Panc1 (cell line): ENCODE results near the gene CYP24A1. TPM values are rescaled to one million over a fixed set of nuclear protein-coding genes. Genes with fewer than 3 reads are reported as not detected.

Experiments
- ATAC-seq: fragments of 200-7000 bp; cut with Tn5 transposase; 2 replicates; pipeline ENCODE4 v1.9.1; 2020; ENCODE audit warnings: mild to moderate bottlenecking, moderate library complexity
- BruUV-seq: library from RNA; stranded (reverse); fragments of 400-500 nt; replicated peaks from 2 replicates; lab custom pipeline; 2021; lab: Mats Ljungman, UMichigan
- CTCF ChIA-PET: fragments of 300-600 bp; sonication (Branson Sonifier 250); formaldehyde crosslinking; loops from one replicate; lab custom pipeline; 2022; ENCODE audit warnings: antibody characterized with exemption; lab: Charles Lee
- POLR2A ChIA-PET: fragments of 300-600 bp; sonication (Branson Sonifier 250); formaldehyde crosslinking; loops from one replicate; lab custom pipeline; 2022; ENCODE audit warnings: antibody characterized with exemption; lab: Charles Lee
- DNase-seq: peaks from one replicate; pipeline ENCODE4 v3.0.0-alpha.2; 2010; ENCODE audit warnings: low read depth, low spot score
- H3K27ac ChIP-seq: 2 replicates; pipeline ENCODE4 v1.5.1; 2011; ENCODE audit warnings: mild to moderate bottlenecking, low read length, inconsistent platforms
- H3K27me3 ChIP-seq: fragments of 200-500 bp; sonication (Bioruptor generic); 2 replicates; pipeline ENCODE4 v1.6.0; 2014; ENCODE audit warnings: low read length, inconsistent platforms; ENCODE audit not compliant: control insufficient read depth, insufficient read depth
- H3K36me3 ChIP-seq: fragments of 200-500 bp; sonication (Bioruptor generic); 2 replicates; pipeline ENCODE4 v1.5.1; 2014; ENCODE audit warnings: inconsistent platforms, mild to moderate bottlenecking, low read length, moderate library complexity; ENCODE audit not compliant: control insufficient read depth, insufficient read depth
- H3K4me1 ChIP-seq: 2 replicates; pipeline ENCODE4 v1.5.1; 2011; ENCODE audit warnings: inconsistent platforms, mild to moderate bottlenecking, low read length, moderate library complexity; ENCODE audit not compliant: control insufficient read depth, insufficient read depth
- H3K4me3 ChIP-seq, 2 experiments: 2 replicates each; pipeline ENCODE4 v1.5.1; 2011 to 2012; ENCODE audit warnings: low read depth in 2 of 2, low read length in 2 of 2, mild to moderate bottlenecking in 2 of 2, inconsistent platforms in 1 of 2, moderate library complexity in 1 of 2
- H3K9me3 ChIP-seq: fragments of 200-500 bp; sonication (Bioruptor generic); 2 replicates; pipeline ENCODE4 v1.5.1; 2014; ENCODE audit warnings: low read depth, mild to moderate bottlenecking, inconsistent platforms, low read length, moderate library complexity; ENCODE audit not compliant: control insufficient read depth, insufficient read depth
- POLR2AphosphoS5 ChIP-seq: IDR thresholded peaks from 2 replicates; pipeline ENCODE4 v1.6.1; 2012; ENCODE audit warnings: mild to moderate bottlenecking, low read depth, low read length, moderate library complexity
- SIN3A ChIP-seq: IDR thresholded peaks from 2 replicates; pipeline ENCODE4 v1.6.1; 2012; ENCODE audit warnings: low read depth, mild to moderate bottlenecking, low read length, moderate library complexity, borderline replicate concordance; ENCODE audit not compliant: insufficient read depth
- TCF7L2 ChIP-seq: IDR thresholded peaks from 2 replicates; pipeline ENCODE4 v1.6.1; 2011; ENCODE audit warnings: mild to moderate bottlenecking, low read depth, low read length, inconsistent platforms
- in situ Hi-C: cut with HindIII; loops from 2 replicates; pipeline ENCODE4 v1.10.0; 2016; ENCODE audit warnings: low sequenced_read_pairs, low pct_unique_long_range_greater_than_20kb
- intact Hi-C: fragments of 100-400 bp; cut with micrococcal nuclease; formaldehyde crosslinking; loops from one replicate; pipeline ENCODE4 v1.10.0; 2022; ENCODE audit not compliant: unreplicated experiment
- total RNA-seq: library from RNA; stranded (reverse); gene quantifications from one replicate; pipeline ENCODE4 v1.2.1, GENCODE V29; 2021; ENCODE audit not compliant: unreplicated experiment
- TF ChIP-seq, protein P1 (sequence below), 2 experiments: IDR thresholded peaks; 2 replicates each; pipeline ENCODE4 v1.6.1; 2011 to 2012; ENCODE audit warnings: low read depth in 2 of 2, control low read depth in 1 of 2, low read length in 1 of 2, mild to moderate bottlenecking in 1 of 2, moderate library complexity in 1 of 2; ENCODE audit not compliant: insufficient read depth in 1 of 2
- TF ChIP-seq, protein P2 (sequence below): fragments of 450-650 bp; IDR thresholded peaks from 2 replicates; pipeline ENCODE4 v1.5.1; 2017; ENCODE audit warnings: mild to moderate bottlenecking

Gene CYP24A1
- total RNA-seq, 1 experiment from 2014 or later: 3.0 TPM

DNA sequence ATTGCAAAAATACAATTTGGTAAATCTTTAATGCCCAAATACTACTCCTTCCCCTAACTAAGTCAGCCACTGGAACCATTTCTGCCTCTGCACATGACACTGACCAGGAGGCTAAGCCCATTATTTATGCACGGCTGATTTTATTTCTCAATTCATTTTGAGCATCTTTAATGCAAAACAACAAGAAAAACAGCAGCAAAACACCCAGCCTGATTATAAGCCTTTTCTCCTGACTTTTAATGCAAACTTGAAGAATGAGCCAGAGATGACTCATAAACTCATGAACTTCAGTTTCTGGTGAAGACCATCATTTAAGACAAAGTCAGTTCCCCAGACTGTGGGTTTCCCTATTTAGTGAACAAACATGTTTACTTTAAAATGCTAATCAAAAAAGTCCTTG is 51.6 kb downstream of the CYP24A1 start:
- CTCF ChIA-PET: no interaction called here
- Histone ChIP-seq H3K27me3 (no peaks in the 10 kb centered on the region), H3K36me3 (no peaks in the 10 kb centered on the region), H3K27ac (no peak overlapping the region), H3K4me3 (no peak overlapping the region), H3K9me3 (no peaks in the 10 kb centered on the region), H3K4me1 (0 out of 2 replicates have a peak, but pooled peaks cover 2% of the 10 kb centered on the region)
- POLR2A ChIA-PET: no interaction called here
- no peak for DNase-seq
- no TSS peak for BruUV-seq
- no peak for TF ChIP-seq SIN3A
- TF ChIP-seq TCF7L2: no peak
- TF ChIP-seq, protein P1, sequence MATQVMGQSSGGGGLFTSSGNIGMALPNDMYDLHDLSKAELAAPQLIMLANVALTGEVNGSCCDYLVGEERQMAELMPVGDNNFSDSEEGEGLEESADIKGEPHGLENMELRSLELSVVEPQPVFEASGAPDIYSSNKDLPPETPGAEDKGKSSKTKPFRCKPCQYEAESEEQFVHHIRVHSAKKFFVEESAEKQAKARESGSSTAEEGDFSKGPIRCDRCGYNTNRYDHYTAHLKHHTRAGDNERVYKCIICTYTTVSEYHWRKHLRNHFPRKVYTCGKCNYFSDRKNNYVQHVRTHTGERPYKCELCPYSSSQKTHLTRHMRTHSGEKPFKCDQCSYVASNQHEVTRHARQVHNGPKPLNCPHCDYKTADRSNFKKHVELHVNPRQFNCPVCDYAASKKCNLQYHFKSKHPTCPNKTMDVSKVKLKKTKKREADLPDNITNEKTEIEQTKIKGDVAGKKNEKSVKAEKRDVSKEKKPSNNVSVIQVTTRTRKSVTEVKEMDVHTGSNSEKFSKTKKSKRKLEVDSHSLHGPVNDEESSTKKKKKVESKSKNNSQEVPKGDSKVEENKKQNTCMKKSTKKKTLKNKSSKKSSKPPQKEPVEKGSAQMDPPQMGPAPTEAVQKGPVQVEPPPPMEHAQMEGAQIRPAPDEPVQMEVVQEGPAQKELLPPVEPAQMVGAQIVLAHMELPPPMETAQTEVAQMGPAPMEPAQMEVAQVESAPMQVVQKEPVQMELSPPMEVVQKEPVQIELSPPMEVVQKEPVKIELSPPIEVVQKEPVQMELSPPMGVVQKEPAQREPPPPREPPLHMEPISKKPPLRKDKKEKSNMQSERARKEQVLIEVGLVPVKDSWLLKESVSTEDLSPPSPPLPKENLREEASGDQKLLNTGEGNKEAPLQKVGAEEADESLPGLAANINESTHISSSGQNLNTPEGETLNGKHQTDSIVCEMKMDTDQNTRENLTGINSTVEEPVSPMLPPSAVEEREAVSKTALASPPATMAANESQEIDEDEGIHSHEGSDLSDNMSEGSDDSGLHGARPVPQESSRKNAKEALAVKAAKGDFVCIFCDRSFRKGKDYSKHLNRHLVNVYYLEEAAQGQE (IDR thresholded peaks at IDR 0.05; ENCODE audit: insufficient read depth in 1 of 2, low read depth in 2 of 2, low read length in 1 of 2): no peak
- TF ChIP-seq POLR2AphosphoS5: no peak
- TF ChIP-seq, protein P2, sequence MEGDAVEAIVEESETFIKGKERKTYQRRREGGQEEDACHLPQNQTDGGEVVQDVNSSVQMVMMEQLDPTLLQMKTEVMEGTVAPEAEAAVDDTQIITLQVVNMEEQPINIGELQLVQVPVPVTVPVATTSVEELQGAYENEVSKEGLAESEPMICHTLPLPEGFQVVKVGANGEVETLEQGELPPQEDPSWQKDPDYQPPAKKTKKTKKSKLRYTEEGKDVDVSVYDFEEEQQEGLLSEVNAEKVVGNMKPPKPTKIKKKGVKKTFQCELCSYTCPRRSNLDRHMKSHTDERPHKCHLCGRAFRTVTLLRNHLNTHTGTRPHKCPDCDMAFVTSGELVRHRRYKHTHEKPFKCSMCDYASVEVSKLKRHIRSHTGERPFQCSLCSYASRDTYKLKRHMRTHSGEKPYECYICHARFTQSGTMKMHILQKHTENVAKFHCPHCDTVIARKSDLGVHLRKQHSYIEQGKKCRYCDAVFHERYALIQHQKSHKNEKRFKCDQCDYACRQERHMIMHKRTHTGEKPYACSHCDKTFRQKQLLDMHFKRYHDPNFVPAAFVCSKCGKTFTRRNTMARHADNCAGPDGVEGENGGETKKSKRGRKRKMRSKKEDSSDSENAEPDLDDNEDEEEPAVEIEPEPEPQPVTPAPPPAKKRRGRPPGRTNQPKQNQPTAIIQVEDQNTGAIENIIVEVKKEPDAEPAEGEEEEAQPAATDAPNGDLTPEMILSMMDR: no peak
- no peak for ATAC-seq
- intact Hi-C loops (no loop called here), in situ Hi-C loops (no loop called here)

DNA sequence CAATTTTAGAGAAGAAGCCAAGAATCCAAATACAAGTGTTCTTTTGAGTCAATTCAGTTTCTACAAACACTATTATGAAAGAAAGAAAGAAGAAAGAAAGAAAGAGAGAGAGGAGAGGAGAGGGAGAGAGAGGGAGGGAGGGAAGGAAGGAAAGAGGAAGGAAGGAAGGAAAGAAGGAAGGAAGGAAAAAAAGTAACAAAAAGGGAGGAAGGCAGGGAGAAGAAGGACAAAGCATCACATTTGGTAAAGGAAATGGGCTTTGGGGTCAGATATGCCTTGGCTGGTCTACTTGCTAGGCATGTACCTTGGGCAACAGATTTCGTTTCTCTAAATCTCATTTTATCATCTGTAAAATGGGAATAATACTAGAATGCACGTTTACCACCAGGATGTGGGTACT is 54.0 kb downstream of the CYP24A1 start:
- in situ Hi-C loops (no loop called here), intact Hi-C loops (no loop called here)
- POLR2A ChIA-PET: no interaction called here
- Histone ChIP-seq H3K27ac (no peak overlapping the region), H3K9me3 (no peaks in the 10 kb centered on the region), H3K36me3 (no peaks in the 10 kb centered on the region), H3K27me3 (no peaks in the 10 kb centered on the region), H3K4me1 (0 out of 2 replicates have a peak, but pooled peaks cover 5% of the 10 kb centered on the region), H3K4me3 (no peak overlapping the region)
- TF ChIP-seq, protein P2: no peak
- TF ChIP-seq, protein P1 (IDR thresholded peaks at IDR 0.05; ENCODE audit: insufficient read depth in 1 of 2, low read depth in 2 of 2, low read length in 1 of 2): no peak
- no peak for TF ChIP-seq SIN3A
- no peak for TF ChIP-seq POLR2AphosphoS5
- TF ChIP-seq TCF7L2: no peak
- ATAC-seq (no peak), DNase-seq (no peak)
- CTCF ChIA-PET: no interaction called here
- no TSS peak for BruUV-seq
